Measurements from ENCODE around the gene FAT3.
A peak's percentile ranks its signal among the peaks of the same experiment; 100 is the strongest.

Gene FAT3

GRCh38 chr11:92227959-92228935 is 3.6 kb downstream of the FAT3 start:
- no peak for DNase-seq

GRCh38 chr11:92236856-92237255 is 12.2 kb downstream of the FAT3 start:
- no peak for DNase-seq

- no peak for DNase-seq
These were observed 16.3 kb downstream of the FAT3 start for GRCh38 chr11:92240916-92241315.

GRCh38 chr11:92245700-92246271 is 21.2 kb downstream of the FAT3 start:
- DNase-seq = no peak

GRCh38 chr11:92246630-92247029 is 22.0 kb downstream of the FAT3 start:
- DNase-seq = no peak

GRCh38 chr11:92249156-92249753 is 24.6 kb downstream of the FAT3 start:
- no peak for DNase-seq

- no peak for DNase-seq
These were observed 27.4 kb downstream of the FAT3 start for GRCh38 chr11:92251980-92252379.

GRCh38 chr11:92253421-92253820 is 28.8 kb downstream of the FAT3 start:
- DNase-seq = no peak

- DNase-seq = no peak
These were observed 29.3 kb downstream of the FAT3 start for GRCh38 chr11:92253945-92254344.

GRCh38 chr11:92257536-92257935 is 32.9 kb downstream of the FAT3 start:
- no peak for DNase-seq

GRCh38 chr11:92259861-92260260 is 35.2 kb downstream of the FAT3 start:
- DNase-seq = no peak

- no peak for DNase-seq
These were observed 39.7 kb downstream of the FAT3 start for GRCh38 chr11:92264350-92264749.

GRCh38 chr11:92266806-92267205 is 42.2 kb downstream of the FAT3 start:
- DNase-seq = no peak

- DNase-seq = no peak
These were observed 42.7 kb downstream of the FAT3 start for GRCh38 chr11:92267278-92267677.

- no peak for DNase-seq
These were observed 43.4 kb downstream of the FAT3 start for GRCh38 chr11:92267968-92268367.

- no peak for DNase-seq
These were observed 43.9 kb downstream of the FAT3 start for GRCh38 chr11:92268546-92268945.

GRCh38 chr11:92269021-92269420 is 44.4 kb downstream of the FAT3 start:
- peak; percentile 20 for DNase-seq

- DNase-seq = no peak
These were observed 45.2 kb downstream of the FAT3 start for GRCh38 chr11:92269841-92270240.

GRCh38 chr11:92272651-92273050 is 48.0 kb downstream of the FAT3 start:
- DNase-seq = no peak

Data from amniotic stem cell (primary cell).